HepG2 (cell line): ENCODE data around the gene RNASE8. TPM values are rescaled to one million over a fixed set of nuclear protein-coding genes. Genes with fewer than 3 reads are reported as not detected.

Source experiments
- CSRNP1 ChIP-seq: sonication (generic); formaldehyde crosslinking; IDR thresholded peaks from 2 replicates; pipeline ENCODE4 v1.8.1; 2023; ENCODE audit warnings: mild to moderate bottlenecking, missing genetic modification reagents
- DRAP1 ChIP-seq: IDR thresholded peaks from 2 replicates; pipeline ENCODE4 v1.6.1; 2016; ENCODE audit warnings: missing genetic modification reagents, missing compliant biosample characterization
- GABPB1 ChIP-seq: IDR thresholded peaks from 2 replicates; pipeline ENCODE4 v1.6.1; 2016; ENCODE audit warnings: mild to moderate bottlenecking, missing genetic modification reagents, moderate library complexity, missing compliant biosample characterization
- GTF3A ChIP-seq: sonication (generic); formaldehyde crosslinking; conservative IDR thresholded peaks from 2 replicates; pipeline ENCODE4 v1.4.0; 2020; ENCODE audit warnings: mild to moderate bottlenecking, missing genetic modification reagents
- JUNB ChIP-seq: sonication (generic); formaldehyde crosslinking; IDR thresholded peaks from 2 replicates; pipeline ENCODE4 v1.8.0; 2022; ENCODE audit warnings: missing genetic modification reagents, mild to moderate bottlenecking, borderline replicate concordance
- KDM6A ChIP-seq: IDR thresholded peaks from 2 replicates; pipeline ENCODE4 v1.6.1; 2016; ENCODE audit warnings: low read depth
- MED13 ChIP-seq: sonication (generic); formaldehyde crosslinking; IDR thresholded peaks from 2 replicates; pipeline ENCODE4 v1.5.0; 2020; ENCODE audit warnings: missing genetic modification reagents
- PAX8 ChIP-seq: sonication (generic); formaldehyde crosslinking; IDR thresholded peaks from 2 replicates; pipeline ENCODE4 v1.8.0; 2022; ENCODE audit warnings: mild to moderate bottlenecking, missing genetic modification reagents, borderline replicate concordance
- PAXIP1 ChIP-seq: sonication (generic); formaldehyde crosslinking; conservative IDR thresholded peaks from 2 replicates; pipeline ENCODE4 v1.4.0; 2020; ENCODE audit warnings: mild to moderate bottlenecking, missing genetic modification reagents, moderate library complexity
- REL ChIP-seq: sonication (generic); formaldehyde crosslinking; conservative IDR thresholded peaks from 2 replicates; pipeline ENCODE4 v1.8.0; 2022; ENCODE audit warnings: mild to moderate bottlenecking, missing genetic modification reagents, moderate library complexity
- SIX1 ChIP-seq: sonication (generic); formaldehyde crosslinking; IDR thresholded peaks from 2 replicates; pipeline ENCODE4 v1.4.0; 2020; ENCODE audit warnings: missing genetic modification reagents, borderline replicate concordance
- TEAD2 ChIP-seq: sonication (generic); formaldehyde crosslinking; IDR thresholded peaks from 2 replicates; pipeline ENCODE4 v1.9.0; 2021; ENCODE audit warnings: missing genetic modification reagents
- TP53 ChIP-seq: sonication (generic); formaldehyde crosslinking; conservative IDR thresholded peaks from 2 replicates; pipeline ENCODE4 v1.4.0; 2020; ENCODE audit warnings: missing genetic modification reagents
- ZMYM2 ChIP-seq: sonication (generic); formaldehyde crosslinking; IDR thresholded peaks from 2 replicates; pipeline ENCODE4 v1.8.0; 2022; ENCODE audit warnings: mild to moderate bottlenecking, missing genetic modification reagents
- ZNF121 ChIP-seq: sonication (generic); formaldehyde crosslinking; IDR thresholded peaks from 2 replicates; pipeline ENCODE4 v1.5.0; 2020; ENCODE audit warnings: mild to moderate bottlenecking, missing genetic modification reagents
- ZNF232 ChIP-seq: sonication (generic); formaldehyde crosslinking; IDR thresholded peaks from 2 replicates; pipeline ENCODE4 v1.4.0; 2020; ENCODE audit warnings: missing genetic modification reagents, borderline replicate concordance
- ZNF264 ChIP-seq: sonication (generic); formaldehyde crosslinking; IDR thresholded peaks from 2 replicates; pipeline ENCODE4 v1.4.0; 2020; ENCODE audit warnings: missing genetic modification reagents
- ZNF292 ChIP-seq: sonication (generic); formaldehyde crosslinking; IDR thresholded peaks from 2 replicates; pipeline ENCODE4 v1.8.1; 2022; ENCODE audit warnings: mild to moderate bottlenecking, low read depth, missing genetic modification reagents, borderline replicate concordance
- ZNF33B ChIP-seq: sonication (generic); formaldehyde crosslinking; IDR thresholded peaks from 2 replicates; pipeline ENCODE4 v1.5.1; 2020; ENCODE audit warnings: mild to moderate bottlenecking, missing genetic modification reagents
- ZNF430 ChIP-seq: sonication (generic); formaldehyde crosslinking; IDR thresholded peaks from 2 replicates; pipeline ENCODE4 v1.9.0; 2021; ENCODE audit warnings: mild to moderate bottlenecking, missing genetic modification reagents
- ZNF563 ChIP-seq: sonication (generic); formaldehyde crosslinking; IDR thresholded peaks from 2 replicates; pipeline ENCODE4 v1.8.0; 2022; ENCODE audit warnings: mild to moderate bottlenecking, moderate library complexity, missing genetic modification reagents
- ZNF747 ChIP-seq: sonication (generic); formaldehyde crosslinking; IDR thresholded peaks from 2 replicates; pipeline ENCODE4 v1.8.1; 2023; ENCODE audit warnings: missing genetic modification reagents, mild to moderate bottlenecking, borderline replicate concordance
- ZNF792 ChIP-seq: IDR thresholded peaks from 2 replicates; pipeline ENCODE4 v1.6.1; 2016
- ZUFSP ChIP-seq: sonication (generic); formaldehyde crosslinking; IDR thresholded peaks from 2 replicates; pipeline ENCODE4 v1.9.0; 2021; ENCODE audit warnings: missing genetic modification reagents, mild to moderate bottlenecking, borderline replicate concordance
- polyA plus RNA-seq, 8 experiments: library from polyadenylated mRNA; depleted of rRNA in 3 of 8; stranded (reverse) in 7 of 8; unstranded in 1 of 8; fragments of >200 nt; fragmentation: Illumina TruSeq in 4 of 8; extraction: Trizol in 4 of 8; gene quantifications; 2 replicates each; pipeline versions ENCODE4 v1.2.1 to v1.2.3, GENCODE V29; 2011 to 2016; ENCODE audit warnings: low read depth in 4 of 8, missing spikeins in 1 of 8, mixed read lengths in 1 of 8; ENCODE audit not compliant: insufficient read depth in 1 of 8
- total RNA-seq, 5 experiments: library from RNA; depleted of rRNA; stranded (reverse); fragments of >200 nt; fragmentation: Illumina TruSeq; extraction: Trizol; gene quantifications; 2 replicates each; pipeline ENCODE4 v1.2.3, GENCODE V29; 2016; ENCODE audit warnings: low read depth in 1 of 5

The RNASE8 gene
- total and polyA plus RNA-seq, 2 of the 13 experiments (the other 11 are each of a cell fraction or from before 2014, with no cell fraction given): not detected

GRCh38 chr14:21106498-21107282, 49.1 kb downstream of the RNASE8 start (continued):
- TF ChIP-seq PAXIP1 (CRISPR knock-in tag) (peak; percentile 23; the same call in 1 of the 2 replicates), ZNF792 (CRISPR knock-in tag) (no peak), ZNF292 (CRISPR knock-in tag) (no peak), SIX1 (CRISPR knock-in tag) (no peak), REL (no peak), MED13 (CRISPR knock-in tag) (no peak), GTF3A (0 out of 2 replicates have a peak, but pooled peaks have one; percentile 65), TEAD2 (CRISPR knock-in tag) (no peak), ZMYM2 (CRISPR knock-in tag) (peak; percentile 44; the same call in 1 of the 2 replicates), GABPB1 (peak; percentile 37; the same call in 1 of the 2 replicates), ZUFSP (no peak), CSRNP1 (CRISPR knock-in tag) (no peak), KDM6A (CRISPR knock-in tag) (no peak), ZNF563 (CRISPR knock-in tag) (no peak), PAX8 (CRISPR knock-in tag) (no peak), ZNF264 (CRISPR knock-in tag) (peak; percentile 69; the same call in 1 of the 2 replicates), ZNF232 (CRISPR knock-in tag) (no peak), TP53 (CRISPR knock-in tag) (no peak), ZNF121 (no peak), DRAP1 (CRISPR knock-in tag) (peak; percentile 59; the same call in 1 of the 2 replicates), ZNF747 (CRISPR knock-in tag) (0 out of 2 replicates have a peak, but pooled peaks have one; percentile 57), JUNB (CRISPR knock-in tag) (no peak), ZNF33B (no peak), ZNF430 (CRISPR knock-in tag) (peak; percentile 30; the same call in 1 of the 2 replicates)
